Effector memory CD4-positive, alpha-beta T cell (primary cell): ENCODE measurements around the gene SHROOM3.
"Not testable (repeated sequence)": the region's sequence is repeated elsewhere in the genome, so short reads cannot be mapped to it uniquely, and the experiment has no call there.

Experiments
- DNase-seq, 3 donors: peaks; one replicate each; pipeline ENCODE4 v3.0.0-alpha.2; 2020
- H3K27ac ChIP-seq: 2 replicates; pipeline ENCODE4 v1.7.0; 2013; ENCODE audit warnings: mild to moderate bottlenecking, low read length, moderate library complexity; ENCODE audit not compliant: insufficient read depth, poor library complexity, severe bottlenecking
- H3K27me3 ChIP-seq: replicated peaks from 2 replicates; pipeline ENCODE4 v1.7.0; 2013; ENCODE audit warnings: mild to moderate bottlenecking, low read length; ENCODE audit not compliant: insufficient read depth, control insufficient read depth, poor library complexity, severe bottlenecking
- H3K36me3 ChIP-seq: 2 replicates; pipeline ENCODE4 v1.7.0; 2013; ENCODE audit warnings: mild to moderate bottlenecking, low read length, moderate library complexity; ENCODE audit not compliant: control insufficient read depth, insufficient read depth
- H3K4me1 ChIP-seq: 2 replicates; pipeline ENCODE4 v1.7.0; 2013; ENCODE audit warnings: low read length, mild to moderate bottlenecking; ENCODE audit not compliant: control insufficient read depth, insufficient read depth, poor library complexity, severe bottlenecking
- H3K4me3 ChIP-seq: 2 replicates; pipeline ENCODE4 v1.7.0; 2013; ENCODE audit warnings: low read length, low read depth, mild to moderate bottlenecking; ENCODE audit not compliant: insufficient read depth, poor library complexity, severe bottlenecking
- H3K9me3 ChIP-seq: 2 replicates; pipeline ENCODE4 v1.7.0; 2013; ENCODE audit warnings: mild to moderate bottlenecking, low read length, moderate library complexity; ENCODE audit not compliant: control insufficient read depth

The SHROOM3 gene

GRCh38 chr4:76420762-76421581, 14.1 kb upstream of the SHROOM3 start, which contains the start of gene CCDC158:
Gene CCDC158 (minus strand): TSS chr4:76421141. CDS start chr4:76403207, 17,934 bp downstream.
- Histone ChIP-seq H3K9me3 (no peaks in the 10 kb centered on the region), H3K4me3 (peak within 1 kb of the TSS; percentile 48), H3K4me1 (peaks cover 3% of the 10 kb centered on the region), H3K27ac (no peak within 1 kb of the TSS), H3K36me3 (no peaks in the 10 kb centered on the region), H3K27me3 (peaks cover 8% of the 10 kb centered on the region)
- DNase-seq = no peak

- not testable (repeated sequence) for H3K9me3 ChIP-seq, H3K4me3 ChIP-seq, H3K27me3 ChIP-seq, H3K27ac ChIP-seq, H3K4me1 ChIP-seq, H3K36me3 ChIP-seq, DNase-seq
These were observed 11.9 kb upstream of the SHROOM3 start for GRCh38 chr4:76423159-76423558.

GRCh38 chr4:76426272-76426671, 8.8 kb upstream of the SHROOM3 start:
- no peaks in the 10 kb centered on the region for H3K36me3 ChIP-seq
- H3K4me1 ChIP-seq = peaks cover 1% of the 10 kb centered on the region
- H3K9me3 ChIP-seq = no peaks in the 10 kb centered on the region
- H3K27ac ChIP-seq = no peak overlapping the region
- no peak for DNase-seq
- no peak overlapping the region for H3K4me3 ChIP-seq
- peaks cover 2% of the 10 kb centered on the region for H3K27me3 ChIP-seq

- Histone ChIP-seq H3K4me1 (no peaks in the 10 kb centered on the region), H3K36me3 (no peaks in the 10 kb centered on the region), H3K27ac (no peak overlapping the region), H3K27me3 (no peaks in the 10 kb centered on the region), H3K4me3 (no peak overlapping the region), H3K9me3 (no peaks in the 10 kb centered on the region)
- no peak for DNase-seq
These were observed 5.4 kb upstream of the SHROOM3 start for GRCh38 chr4:76429636-76430035.

GRCh38 chr4:76430519-76431388, 4.3 kb upstream of the SHROOM3 start:
- no peak for DNase-seq
- Histone ChIP-seq H3K36me3 (no peaks in the 10 kb centered on the region), H3K27me3 (no peaks in the 10 kb centered on the region), H3K4me3 (no peak overlapping the region), H3K9me3 (no peaks in the 10 kb centered on the region), H3K27ac (no peak overlapping the region), H3K4me1 (no peaks in the 10 kb centered on the region)

- no peak overlapping the region for H3K4me3 ChIP-seq
These were observed 695 bp downstream of the SHROOM3 start for GRCh38 chr4:76435528-76436319.

GRCh38 chr4:76439491-76439890, 4.5 kb downstream of the SHROOM3 start:
- no peaks in the 10 kb centered on the region for H3K27me3 ChIP-seq
- no peak overlapping the region for H3K27ac ChIP-seq
- no peaks in the 10 kb centered on the region for H3K36me3 ChIP-seq
- no peak overlapping the region for H3K4me3 ChIP-seq
- no peaks in the 10 kb centered on the region for H3K9me3 ChIP-seq
- no peak for DNase-seq
- no peaks in the 10 kb centered on the region for H3K4me1 ChIP-seq

More at GRCh38 chr4:76435528-76436319, 695 bp downstream of the SHROOM3 start:
- Histone ChIP-seq H3K27me3 (no peaks in the 10 kb centered on the region), H3K4me1 (no peaks in the 10 kb centered on the region), H3K9me3 (no peaks in the 10 kb centered on the region), H3K27ac (no peak overlapping the region), H3K36me3 (no peaks in the 10 kb centered on the region)
- no peak for DNase-seq

GRCh38 chr4:76441881-76442280, 6.9 kb downstream of the SHROOM3 start:
- no peak for DNase-seq
- H3K36me3 ChIP-seq = no peaks in the 10 kb centered on the region
- H3K27ac ChIP-seq = no peak overlapping the region
- no peaks in the 10 kb centered on the region for H3K9me3 ChIP-seq
- H3K27me3 ChIP-seq = no peaks in the 10 kb centered on the region
- H3K4me1 ChIP-seq = no peaks in the 10 kb centered on the region
- no peak overlapping the region for H3K4me3 ChIP-seq

GRCh38 chr4:76442807-76443206, 7.8 kb downstream of the SHROOM3 start:
- Histone ChIP-seq H3K27ac (no peak overlapping the region), H3K4me3 (no peak overlapping the region), H3K9me3 (no peaks in the 10 kb centered on the region), H3K27me3 (no peaks in the 10 kb centered on the region), H3K4me1 (no peaks in the 10 kb centered on the region), H3K36me3 (no peaks in the 10 kb centered on the region)
- no peak for DNase-seq
